K562 treated with DMSO at 1 percent for 4 hours (cell line): ENCODE data around the gene C19orf18. TPM values are rescaled to one million over a fixed set of nuclear protein-coding genes. Genes with fewer than 3 reads are reported as not detected.

ENCODE experiments used
- total RNA-seq: library from RNA; unstranded; fragments of 300-600 nt; gene quantifications from 2 replicates; pipeline ENCODE4 v1.2.3, GENCODE V29; 2022; ENCODE audit not compliant: insufficient read depth

The C19orf18 gene
- total RNA-seq: not detected in 2 replicates

DNA sequence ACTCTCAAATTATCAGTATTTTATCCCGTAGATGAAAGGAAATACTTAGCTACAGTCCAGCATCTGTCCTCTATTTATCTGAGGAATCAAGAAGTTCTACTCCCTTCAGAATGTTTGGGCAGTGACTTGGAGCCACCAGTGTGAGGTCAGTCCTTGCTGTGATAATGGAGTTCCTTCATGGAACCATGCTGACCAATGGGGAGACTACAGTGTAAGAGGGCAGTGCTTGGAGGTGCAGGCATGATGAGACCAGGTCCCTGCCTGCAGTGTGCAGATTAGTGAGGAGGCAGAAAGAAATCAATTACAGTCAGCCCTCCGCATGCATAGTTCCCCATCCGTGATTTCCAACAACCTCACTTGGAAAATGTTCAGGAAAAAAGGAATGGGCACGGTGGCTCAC, at the start of gene C19orf18:
Gene C19orf18 (minus strand): TSS at position 101 of the 400 bp plus-strand sequence. CDS start 102 bp downstream, outside the sequence.

GRCh38 chr19:58002384-58003173, 28.2 kb upstream of the C19orf18 start, which contains the start of gene ZNF606:
ZNF606 (minus strand) TSS chr19:58002820; CDS start chr19:58001319, 1,501 bp downstream.

GRCh38 chr19:57947419-57948134, 26.8 kb downstream of the C19orf18 start, which contains the start of gene ZNF256:
ZNF256 (minus strand) TSS chr19:57947706; CDS start chr19:57947474, 232 bp downstream.

GRCh38 chr19:57934820-57935665, 39.3 kb downstream of the C19orf18 start, which contains the start of gene ZNF418:
ZNF418 (minus strand) TSS chr19:57935402; CDS start chr19:57933822, 1,580 bp downstream.

GRCh38 chr19:57916168-57916995, 58.0 kb downstream of the C19orf18 start, which contains the start of gene ZNF417:
ZNF417 (minus strand) TSS chr19:57916592; CDS start chr19:57916411, 181 bp downstream.

Other genes starting within 250 kb of the C19orf18 start
- gene ZNF671, start 246.9 kb downstream of the C19orf18 start, total RNA-seq: 1.2 and 3.0 TPM in 2 replicates
- gene ZNF776, start 227.7 kb downstream of the C19orf18 start, total RNA-seq: 5.8 and 7.1 TPM in 2 replicates
- gene ZNF586, start 204.9 kb downstream of the C19orf18 start, total RNA-seq: 1.4 and 1.7 TPM in 2 replicates
- 2.2 and 6.9 TPM in 2 replicates for gene ZNF552, start 159.6 kb downstream of the C19orf18 start, total RNA-seq
- gene ZNF587B, start 144.2 kb downstream of the C19orf18 start, total RNA-seq: 3.3 and 3.9 TPM in 2 replicates
- 6.8 and 7.0 TPM in 2 replicates for gene ZNF587, start 124.7 kb downstream of the C19orf18 start, total RNA-seq
- gene ZNF814, start 85.5 kb downstream of the C19orf18 start, total RNA-seq: 1.8 and 3.0 TPM in 2 replicates
- 1.7 and 7.3 TPM in 2 replicates for gene ZNF417, start 57.9 kb downstream of the C19orf18 start, total RNA-seq
- not detected in 2 replicates for gene ZNF418, start 39.1 kb downstream of the C19orf18 start, total RNA-seq
- gene ZNF256, start 26.8 kb downstream of the C19orf18 start, total RNA-seq: not detected in 2 replicates
- gene ZNF606, start 28.3 kb upstream of the C19orf18 start, total RNA-seq: 0.74 and 0.77 TPM in 2 replicates
- not detected in 2 replicates for gene ZSCAN1, start 59.5 kb upstream of the C19orf18 start, total RNA-seq
- gene ZNF135, start 84.7 kb upstream of the C19orf18 start, total RNA-seq: not detected in 2 replicates
- gene ZSCAN18, start 123.7 kb upstream of the C19orf18 start, total RNA-seq: 3.4 and 8.5 TPM in 2 replicates
- gene ZNF329, start 176.3 kb upstream of the C19orf18 start, total RNA-seq: 1.5 and 2.4 TPM in 2 replicates
- gene ZNF274, start 208.5 kb upstream of the C19orf18 start, total RNA-seq: 34.3 and 35.2 TPM in 2 replicates